Mesenchymal stem cell (in vitro differentiated cells and primary cell): ENCODE results near the gene SPATA46.

Experiments
- DNase-seq: peaks from one replicate; pipeline ENCODE4 v3.0.0-alpha.2; 2013
- H2AFZ ChIP-seq: one replicate; pipeline ENCODE4 v1.6.1; 2013; ENCODE audit warnings: low read depth, mild to moderate bottlenecking, control low read depth, inconsistent platforms, low read length, moderate library complexity
- H2AK5ac ChIP-seq: 2 replicates; pipeline ENCODE4 v1.6.1; 2013; ENCODE audit warnings: low read length, moderate library complexity, mild to moderate bottlenecking, inconsistent platforms; ENCODE audit not compliant: severe bottlenecking
- H2BK120ac ChIP-seq: one replicate; pipeline ENCODE4 v1.6.1; 2013; ENCODE audit warnings: low read depth, mild to moderate bottlenecking, inconsistent platforms, low read length, moderate library complexity
- H2BK12ac ChIP-seq, 2 experiments: one replicate each; pipeline ENCODE4 v1.6.1; 2013; ENCODE audit warnings: inconsistent platforms in 2 of 2, low read length in 2 of 2, mild to moderate bottlenecking in 2 of 2, moderate library complexity in 2 of 2, control low read depth in 1 of 2
- H2BK15ac ChIP-seq: one replicate; pipeline ENCODE4 v1.6.1; 2013; ENCODE audit warnings: mild to moderate bottlenecking, low read depth, inconsistent platforms; ENCODE audit not compliant: poor library complexity, severe bottlenecking
- H2BK5ac ChIP-seq: 2 replicates; pipeline ENCODE4 v1.6.1; 2013; ENCODE audit warnings: low read depth, mild to moderate bottlenecking, low read length, control low read depth, inconsistent platforms; ENCODE audit not compliant: poor library complexity, severe bottlenecking
- H3K14ac ChIP-seq, 2 experiments: one replicate each; pipeline ENCODE4 v1.6.1; 2013; ENCODE audit warnings: inconsistent platforms in 2 of 2, low read length in 2 of 2, control low read depth in 1 of 2, mild to moderate bottlenecking in 1 of 2, moderate library complexity in 1 of 2
- H3K18ac ChIP-seq, 2 experiments: one replicate each; pipeline ENCODE4 v1.6.1; 2013; ENCODE audit warnings: inconsistent platforms in 2 of 2, low read length in 2 of 2, control low read depth in 1 of 2, low read depth in 1 of 2, mild to moderate bottlenecking in 1 of 2
- H3K23ac ChIP-seq, 2 experiments: one replicate each; pipeline ENCODE4 v1.6.1; 2013; ENCODE audit warnings: inconsistent platforms in 2 of 2, low read length in 2 of 2, mild to moderate bottlenecking in 2 of 2, moderate library complexity in 2 of 2, control low read depth in 1 of 2
- H3K27ac ChIP-seq: 2 replicates; pipeline ENCODE4 v1.5.1; 2013; ENCODE audit warnings: mild to moderate bottlenecking, moderate library complexity, low read length, control low read depth, inconsistent platforms; ENCODE audit not compliant: poor library complexity, severe bottlenecking
- H3K27me3 ChIP-seq, 2 experiments: 2 replicates each; pipeline versions ENCODE4 v1.6.1 to v1.7.0; 2013; ENCODE audit warnings: low read length in 2 of 2, mild to moderate bottlenecking in 2 of 2, moderate library complexity in 2 of 2, control low read depth in 1 of 2, inconsistent platforms in 1 of 2; ENCODE audit not compliant: control insufficient read depth in 1 of 2, insufficient read depth in 1 of 2
- H3K36me3 ChIP-seq, 2 experiments: 2 replicates each; pipeline versions ENCODE4 v1.6.1 to v1.7.0; 2013; ENCODE audit warnings: low read length in 2 of 2, control low read depth in 1 of 2, inconsistent platforms in 1 of 2, low read depth in 1 of 2, mild to moderate bottlenecking in 1 of 2; ENCODE audit not compliant: insufficient read depth in 2 of 2, control insufficient read depth in 1 of 2
- H3K4ac ChIP-seq, 2 experiments: one replicate each; pipeline ENCODE4 v1.6.1; 2013; ENCODE audit warnings: inconsistent platforms in 2 of 2, low read length in 2 of 2, mild to moderate bottlenecking in 2 of 2, moderate library complexity in 2 of 2, control low read depth in 1 of 2, low read depth in 1 of 2
- H3K4me1 ChIP-seq: 2 replicates; pipeline ENCODE4 v1.6.1; 2013; ENCODE audit warnings: low read depth, low read length, control low read depth; ENCODE audit not compliant: control insufficient read depth, insufficient read depth
- H3K4me2 ChIP-seq: 2 replicates; pipeline ENCODE4 v1.6.1; 2013; ENCODE audit warnings: low read length, mild to moderate bottlenecking, inconsistent platforms; ENCODE audit not compliant: poor library complexity, severe bottlenecking
- H3K4me3 ChIP-seq, 2 experiments: 2 replicates each; pipeline versions ENCODE4 v1.5.1 to v1.7.0; 2013; ENCODE audit warnings: low read length in 2 of 2, mild to moderate bottlenecking in 2 of 2, control low read depth in 1 of 2, low read depth in 1 of 2; ENCODE audit not compliant: insufficient read depth in 1 of 2
- H3K79me1 ChIP-seq: replicated peaks from 2 replicates; pipeline ENCODE4 v1.6.1; 2013; ENCODE audit warnings: mild to moderate bottlenecking, control low read depth, low read length, inconsistent platforms; ENCODE audit not compliant: poor library complexity, severe bottlenecking
- H3K9ac ChIP-seq: 2 replicates; pipeline ENCODE4 v1.7.0; 2013; ENCODE audit warnings: mild to moderate bottlenecking, low read length, moderate library complexity
- H3K9me3 ChIP-seq: 2 replicates; pipeline ENCODE4 v1.7.0; 2013; ENCODE audit warnings: mild to moderate bottlenecking, low read length; ENCODE audit not compliant: control insufficient read depth
- H4K8ac ChIP-seq: one replicate; pipeline ENCODE4 v1.6.1; 2013; ENCODE audit warnings: inconsistent platforms, mild to moderate bottlenecking, low read length, moderate library complexity
- H4K91ac ChIP-seq: one replicate; pipeline ENCODE4 v1.6.1; 2013; ENCODE audit warnings: mild to moderate bottlenecking, low read length, inconsistent platforms
- WGBS: methylation state at CpG from one replicate; pipeline ENCODE4 v1.1.7; 2013; ENCODE audit warnings: mixed read lengths; 5-methylcytosine and 5-hydroxymethylcytosine counted together

Gene SPATA46

DNA sequence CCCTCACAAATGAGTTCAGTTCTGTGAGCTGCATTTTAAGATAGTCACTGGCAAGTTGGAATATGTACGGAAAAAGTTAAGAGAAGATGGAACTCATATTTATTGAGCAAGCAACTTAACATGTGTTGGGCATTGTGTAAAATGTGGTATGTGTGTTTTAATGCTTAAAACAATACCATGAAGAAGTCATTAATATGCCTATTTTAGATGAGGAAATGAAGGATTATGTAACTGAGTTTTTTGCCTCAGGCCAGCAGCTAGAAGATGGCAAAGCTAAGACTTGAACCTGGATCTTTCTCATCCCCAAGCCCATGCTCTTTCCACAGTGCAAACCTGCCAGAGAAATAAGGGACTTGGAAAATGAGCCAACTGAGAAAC is 48.9 kb downstream of the SPATA46 start:
- WGBS: 96% methylated on average over 1 of the region's 1 CpG
- no peak overlapping the region for H4K8ac ChIP-seq
- H3K27ac ChIP-seq: no peak overlapping the region

DNA sequence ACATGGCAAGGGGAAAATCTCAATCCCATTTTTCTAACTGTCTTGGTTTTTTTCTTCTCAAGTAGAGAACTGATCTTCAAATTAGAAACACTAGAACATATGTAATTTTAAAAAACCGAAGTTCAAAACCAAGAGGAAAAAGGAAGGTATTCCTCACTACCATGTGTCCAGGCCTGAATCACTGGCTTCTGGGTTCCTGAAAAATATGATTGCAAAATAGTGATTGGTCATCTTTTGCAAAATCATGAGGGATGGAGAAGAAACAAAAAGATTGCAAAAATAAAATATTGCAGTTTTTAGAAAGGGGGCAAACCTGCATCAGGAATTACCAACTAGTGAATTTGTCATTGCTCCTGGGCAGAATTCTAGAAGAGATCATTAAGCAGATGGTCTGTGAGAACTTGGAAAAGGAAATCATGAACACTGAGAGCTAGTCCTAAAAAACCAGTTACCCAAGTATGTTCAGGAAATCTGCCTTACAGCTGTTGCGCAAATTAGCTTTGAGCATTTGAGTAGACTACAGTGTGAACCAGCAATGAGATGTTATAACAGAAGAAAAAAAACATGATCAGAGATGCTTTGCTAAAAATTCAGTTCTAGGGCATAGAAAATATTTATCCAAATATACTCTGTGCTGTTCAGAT is 49.4 kb downstream of the SPATA46 start:
- H3K4ac ChIP-seq: no peak overlapping the region
- no peaks in the 10 kb centered on the region for H3K79me1 ChIP-seq
- H3K4me3 ChIP-seq: no peak overlapping the region
- H2BK5ac ChIP-seq: no peak overlapping the region
- no peak overlapping the region for H3K18ac ChIP-seq
- WGBS: 100% methylated on average over 2 of the region's 2 CpGs
- peaks cover 0 to 8% of the 10 kb centered on the region in 2 experiments for H3K27me3 ChIP-seq
- H3K4me2 ChIP-seq: no peak overlapping the region
- H3K14ac ChIP-seq: no peak overlapping the region
- H4K8ac ChIP-seq: no peak overlapping the region
- no peak overlapping the region for H2BK15ac ChIP-seq
- H3K4me1 ChIP-seq: no peaks in the 10 kb centered on the region
- H4K91ac ChIP-seq: no peak overlapping the region
- no peak overlapping the region for H2AFZ ChIP-seq
- no peak overlapping the region for H3K27ac ChIP-seq
- no peak overlapping the region for H2AK5ac ChIP-seq
- no peak overlapping the region for H3K23ac ChIP-seq
- H3K9ac ChIP-seq: peak overlapping the region; percentile 37
- no peaks in the 10 kb centered on the region for H3K9me3 ChIP-seq
- H2BK120ac ChIP-seq: no peak overlapping the region
- H2BK12ac ChIP-seq: no peak overlapping the region
- H3K36me3 ChIP-seq: no peaks in the 10 kb centered on the region
- no peak for DNase-seq

More for the DNA sequence above, 48.9 kb downstream of the SPATA46 start:
- no peak overlapping the region for H3K23ac ChIP-seq
- H2BK12ac ChIP-seq: no peak overlapping the region
- no peak overlapping the region for H3K18ac ChIP-seq
- no peak overlapping the region for H2BK120ac ChIP-seq
- H2AK5ac ChIP-seq: no peak overlapping the region
- H3K9me3 ChIP-seq: no peaks in the 10 kb centered on the region
- DNase-seq: no peak
- H3K14ac ChIP-seq: no peak overlapping the region
- H3K4me2 ChIP-seq: no peak overlapping the region
- no peaks in the 10 kb centered on the region for H3K4me1 ChIP-seq
- H3K4me3 ChIP-seq: no peak overlapping the region
- H3K27me3 ChIP-seq: peaks cover 0 to 8% of the 10 kb centered on the region in 2 experiments
- H3K79me1 ChIP-seq: no peaks in the 10 kb centered on the region
- no peak overlapping the region for H2BK5ac ChIP-seq
- H3K9ac ChIP-seq: no peak overlapping the region
- no peaks in the 10 kb centered on the region for H3K36me3 ChIP-seq
- no peak overlapping the region for H2BK15ac ChIP-seq
- H4K91ac ChIP-seq: no peak overlapping the region
- H2AFZ ChIP-seq: no peak overlapping the region
- H3K4ac ChIP-seq: no peak overlapping the region

- Histone ChIP-seq H3K27me3 (peaks cover 0 to 8% of the 10 kb centered on the region in 2 experiments), H2BK12ac (no peak overlapping the region)
These were observed 50.1 kb downstream of the SPATA46 start for GRCh38 chr1:162326559-162326958.

GRCh38 chr1:162324396-162324795 is 52.3 kb downstream of the SPATA46 start:
- Histone ChIP-seq H3K79me1 (no peaks in the 10 kb centered on the region), H4K91ac (no peak overlapping the region), H2BK5ac (no peak overlapping the region), H3K9me3 (no peaks in the 10 kb centered on the region), H3K4me2 (no peak overlapping the region), H2BK15ac (no peak overlapping the region), H3K27ac (no peak overlapping the region), H3K27me3 (peaks cover 0 to 4% of the 10 kb centered on the region in 2 experiments), H3K4me3 (no peak overlapping the region), H3K36me3 (no peaks in the 10 kb centered on the region), H3K4ac (no peak overlapping the region), H2AK5ac (no peak overlapping the region), H4K8ac (no peak overlapping the region), H2BK12ac (no peak overlapping the region), H3K4me1 (peaks cover 5% of the 10 kb centered on the region), H2BK120ac (no peak overlapping the region), H3K9ac (no peak overlapping the region), H3K14ac (no peak overlapping the region), H3K18ac (no peak overlapping the region), H2AFZ (no peak overlapping the region), H3K23ac (no peak overlapping the region)
- no peak for DNase-seq
- WGBS: 88% methylated on average over 1 of the region's 2 CpGs

More at GRCh38 chr1:162326559-162326958, 50.1 kb downstream of the SPATA46 start:
- H4K8ac ChIP-seq: no peak overlapping the region
- H2BK5ac ChIP-seq: no peak overlapping the region
- H2BK15ac ChIP-seq: no peak overlapping the region
- no peak overlapping the region for H3K4ac ChIP-seq
- H3K4me1 ChIP-seq: no peaks in the 10 kb centered on the region
- no peak overlapping the region for H4K91ac ChIP-seq
- no peak overlapping the region for H2AK5ac ChIP-seq
- H2AFZ ChIP-seq: no peak overlapping the region
- no peak overlapping the region for H3K4me2 ChIP-seq
- H3K23ac ChIP-seq: no peak overlapping the region
- DNase-seq: no peak
- H2BK120ac ChIP-seq: no peak overlapping the region
- no peak overlapping the region for H3K18ac ChIP-seq
- H3K36me3 ChIP-seq: no peaks in the 10 kb centered on the region
- no peak overlapping the region for H3K14ac ChIP-seq
- H3K9me3 ChIP-seq: no peaks in the 10 kb centered on the region
- H3K79me1 ChIP-seq: no peaks in the 10 kb centered on the region
- H3K4me3 ChIP-seq: no peak overlapping the region
- H3K9ac ChIP-seq: peak overlapping the region; percentile 37
- no peak overlapping the region for H3K27ac ChIP-seq
